ENCODE measurements around the gene NTSR1. TPM values are rescaled to one million over a fixed set of nuclear protein-coding genes. Genes with fewer than 3 reads are reported as not detected.
A peak's percentile ranks its signal among the peaks of the same experiment; 100 is the strongest.

NTSR1 gene
- total RNA-seq, 6 experiments from 2014 or later = 0.04 to 0.74 (median 0.09) TPM; not detected in 2

GRCh38 chr20:62742550-62742949 is 33.9 kb downstream of the NTSR1 start:
- no peaks in the 10 kb centered on the region for H3K27me3 ChIP-seq
- no peaks in the 10 kb centered on the region for H3K4me1 ChIP-seq
- DNase-seq (no peak), ATAC-seq (no peak)
- H3K36me3 ChIP-seq = no peaks in the 10 kb centered on the region
- H3K27ac ChIP-seq = no peak overlapping the region
- WGBS (ENCODE audit: insufficient coverage, low coverage, low lambda C conversion rate, missing lambda C conversion rate) = no CpG with 5 or more reads among the region's 6 CpGs
- no peak overlapping the region for H3K4me3 ChIP-seq
- no peaks in the 10 kb centered on the region for H3K9me3 ChIP-seq
- intact Hi-C loops (cut with DNase I) = no loop called here
- TF ChIP-seq POLR2A (IDR thresholded peaks at IDR 0.05) = no peak
- TF ChIP-seq, protein P1, sequence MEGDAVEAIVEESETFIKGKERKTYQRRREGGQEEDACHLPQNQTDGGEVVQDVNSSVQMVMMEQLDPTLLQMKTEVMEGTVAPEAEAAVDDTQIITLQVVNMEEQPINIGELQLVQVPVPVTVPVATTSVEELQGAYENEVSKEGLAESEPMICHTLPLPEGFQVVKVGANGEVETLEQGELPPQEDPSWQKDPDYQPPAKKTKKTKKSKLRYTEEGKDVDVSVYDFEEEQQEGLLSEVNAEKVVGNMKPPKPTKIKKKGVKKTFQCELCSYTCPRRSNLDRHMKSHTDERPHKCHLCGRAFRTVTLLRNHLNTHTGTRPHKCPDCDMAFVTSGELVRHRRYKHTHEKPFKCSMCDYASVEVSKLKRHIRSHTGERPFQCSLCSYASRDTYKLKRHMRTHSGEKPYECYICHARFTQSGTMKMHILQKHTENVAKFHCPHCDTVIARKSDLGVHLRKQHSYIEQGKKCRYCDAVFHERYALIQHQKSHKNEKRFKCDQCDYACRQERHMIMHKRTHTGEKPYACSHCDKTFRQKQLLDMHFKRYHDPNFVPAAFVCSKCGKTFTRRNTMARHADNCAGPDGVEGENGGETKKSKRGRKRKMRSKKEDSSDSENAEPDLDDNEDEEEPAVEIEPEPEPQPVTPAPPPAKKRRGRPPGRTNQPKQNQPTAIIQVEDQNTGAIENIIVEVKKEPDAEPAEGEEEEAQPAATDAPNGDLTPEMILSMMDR (IDR thresholded peaks at IDR 0.05) = no peak

GRCh38 chr20:62742979-62743776 is 34.5 kb downstream of the NTSR1 start:
- 47% methylated on average over 2 of the region's 21 CpGs for WGBS (ENCODE audit: insufficient coverage, low coverage, low lambda C conversion rate, missing lambda C conversion rate)
- Histone ChIP-seq H3K4me1 (no peaks in the 10 kb centered on the region), H3K36me3 (no peaks in the 10 kb centered on the region), H3K27me3 (no peaks in the 10 kb centered on the region), H3K9me3 (no peaks in the 10 kb centered on the region), H3K4me3 (no peak overlapping the region), H3K27ac (no peak overlapping the region)
- DNase-seq (peak in 1 of 3 donors; percentile 12), ATAC-seq (no peak)
- TF ChIP-seq POLR2A (IDR thresholded peaks at IDR 0.05) = no peak
- TF ChIP-seq, protein P1 (IDR thresholded peaks at IDR 0.05) = no peak
- intact Hi-C loops (cut with DNase I) = no loop called here

GRCh38 chr20:62743777-62744317 is 35.2 kb downstream of the NTSR1 start:
- Histone ChIP-seq H3K36me3 (no peaks in the 10 kb centered on the region), H3K4me3 (no peak overlapping the region), H3K27ac (no peak overlapping the region), H3K9me3 (no peaks in the 10 kb centered on the region), H3K27me3 (no peaks in the 10 kb centered on the region), H3K4me1 (no peaks in the 10 kb centered on the region)
- WGBS (ENCODE audit: insufficient coverage, low coverage, low lambda C conversion rate, missing lambda C conversion rate) = 71% methylated on average over 8 of the region's 20 CpGs
- ATAC-seq (no peak), DNase-seq (peak in 1 of 3 donors; percentile 37)
- TF ChIP-seq, protein P1 (IDR thresholded peaks at IDR 0.05) = no peak
- TF ChIP-seq POLR2A (IDR thresholded peaks at IDR 0.05) = no peak
- intact Hi-C loops (cut with DNase I) = no loop called here

- Histone ChIP-seq H3K4me3 (no peak overlapping the region), H3K4me1 (no peaks in the 10 kb centered on the region), H3K9me3 (no peaks in the 10 kb centered on the region), H3K27ac (no peak overlapping the region), H3K27me3 (no peaks in the 10 kb centered on the region), H3K36me3 (no peaks in the 10 kb centered on the region)
- TF ChIP-seq, protein P1 (IDR thresholded peaks at IDR 0.05) = no peak
- no peak for TF ChIP-seq POLR2A (IDR thresholded peaks at IDR 0.05)
- 50% methylated on average over 2 of the region's 6 CpGs for WGBS (ENCODE audit: insufficient coverage, low coverage, low lambda C conversion rate, missing lambda C conversion rate)
- intact Hi-C loops (cut with DNase I) = no loop called here
- ATAC-seq = no peak
- DNase-seq = no peak
Measured at GRCh38 chr20:62744741-62745191, 36.1 kb downstream of the NTSR1 start.

Data from right lobe of liver (tissue), 6 donors.